ENCODE measurements around the gene NUDT4. TPM values are rescaled to one million over a fixed set of nuclear protein-coding genes. Genes with fewer than 3 reads are reported as not detected.
A peak's percentile ranks its signal among the peaks of the same experiment; 100 is the strongest.

NUDT4 gene
- total and polyA plus RNA-seq, 2 of the 13 experiments (the other 11 are each of a cell fraction or from before 2014, with no cell fraction given): 37.3 to 70.1 TPM

DNA sequence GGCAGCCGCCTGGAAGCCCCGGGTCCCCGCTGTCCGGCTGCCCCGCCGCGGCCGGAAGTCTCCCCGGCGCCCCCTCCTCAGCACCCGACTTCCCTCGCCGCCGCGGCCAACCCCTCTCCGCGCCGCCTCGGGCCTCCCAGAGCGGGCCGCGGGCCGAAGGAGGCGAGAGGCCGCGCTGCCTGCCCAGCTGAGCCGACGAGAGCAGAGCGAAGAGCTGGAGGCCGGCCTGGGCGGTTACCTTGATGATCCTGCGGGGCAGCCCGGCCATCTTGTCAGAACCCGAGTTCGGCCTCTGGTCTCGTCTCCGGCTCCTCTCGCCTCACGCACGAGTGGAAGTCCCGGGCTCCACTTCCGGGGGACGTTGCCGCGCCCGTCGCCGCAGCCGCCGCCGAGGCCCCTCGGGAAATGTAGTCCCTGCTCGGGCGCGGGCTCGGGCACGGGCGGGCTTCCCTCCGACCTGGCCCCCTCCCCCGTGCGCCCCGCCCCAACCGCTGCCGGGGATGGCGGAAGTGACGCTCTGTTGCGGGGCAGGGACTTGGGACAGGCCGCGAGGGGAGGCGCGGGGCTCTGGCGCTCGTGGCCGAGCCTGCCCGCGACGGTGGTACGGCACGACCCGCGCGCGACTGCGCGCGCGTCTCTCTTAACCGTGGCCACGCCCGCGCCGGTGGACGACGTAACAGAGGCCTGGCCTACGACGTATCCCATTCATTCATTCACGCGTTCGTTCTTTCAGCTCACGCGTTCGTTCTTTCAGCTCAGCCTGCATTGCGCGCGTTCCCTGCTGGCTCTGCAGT, 64.1 kb downstream of the NUDT4 start, which contains the start of gene UBE2N (continued):
- TF ChIP-seq ELF3 (CRISPR knock-in tag; IDR thresholded peaks at IDR 0.05): peak; percentile 68
- TF ChIP-seq, protein P1, sequence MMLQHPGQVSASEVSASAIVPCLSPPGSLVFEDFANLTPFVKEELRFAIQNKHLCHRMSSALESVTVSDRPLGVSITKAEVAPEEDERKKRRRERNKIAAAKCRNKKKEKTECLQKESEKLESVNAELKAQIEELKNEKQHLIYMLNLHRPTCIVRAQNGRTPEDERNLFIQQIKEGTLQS (CRISPR knock-in tag; IDR thresholded peaks at IDR 0.05): no peak
- peak; percentile 86; the same call in 1 of the 2 replicates for TF ChIP-seq BRCA1 (CRISPR knock-in tag; IDR thresholded peaks at IDR 0.05)
- TF ChIP-seq, protein P2, sequence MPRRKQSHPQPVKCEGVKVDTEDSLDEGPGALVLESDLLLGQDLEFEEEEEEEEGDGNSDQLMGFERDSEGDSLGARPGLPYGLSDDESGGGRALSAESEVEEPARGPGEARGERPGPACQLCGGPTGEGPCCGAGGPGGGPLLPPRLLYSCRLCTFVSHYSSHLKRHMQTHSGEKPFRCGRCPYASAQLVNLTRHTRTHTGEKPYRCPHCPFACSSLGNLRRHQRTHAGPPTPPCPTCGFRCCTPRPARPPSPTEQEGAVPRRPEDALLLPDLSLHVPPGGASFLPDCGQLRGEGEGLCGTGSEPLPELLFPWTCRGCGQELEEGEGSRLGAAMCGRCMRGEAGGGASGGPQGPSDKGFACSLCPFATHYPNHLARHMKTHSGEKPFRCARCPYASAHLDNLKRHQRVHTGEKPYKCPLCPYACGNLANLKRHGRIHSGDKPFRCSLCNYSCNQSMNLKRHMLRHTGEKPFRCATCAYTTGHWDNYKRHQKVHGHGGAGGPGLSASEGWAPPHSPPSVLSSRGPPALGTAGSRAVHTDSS (CRISPR knock-in tag; conservative IDR thresholded peaks at IDR 0.05): peak; percentile 96; the same call in 1 of the 2 replicates
- TF ChIP-seq EP300 (IDR thresholded peaks at IDR 0.05; ENCODE audit: low read depth in 2 of 2, low read length in 2 of 2): peak in 1 of 2 experiments; percentile 18; a peak in 2 of 4 replicates
- peak; percentile 29; the same call in 1 of the 2 replicates for TF ChIP-seq EP300 (CRISPR knock-in tag; IDR thresholded peaks at IDR 0.05; ENCODE audit: borderline replicate concordance)
- peak; percentile 19; the same call in 1 of the 2 replicates for TF ChIP-seq ZNF563 (CRISPR knock-in tag; IDR thresholded peaks at IDR 0.05)
- TF ChIP-seq, protein P3, sequence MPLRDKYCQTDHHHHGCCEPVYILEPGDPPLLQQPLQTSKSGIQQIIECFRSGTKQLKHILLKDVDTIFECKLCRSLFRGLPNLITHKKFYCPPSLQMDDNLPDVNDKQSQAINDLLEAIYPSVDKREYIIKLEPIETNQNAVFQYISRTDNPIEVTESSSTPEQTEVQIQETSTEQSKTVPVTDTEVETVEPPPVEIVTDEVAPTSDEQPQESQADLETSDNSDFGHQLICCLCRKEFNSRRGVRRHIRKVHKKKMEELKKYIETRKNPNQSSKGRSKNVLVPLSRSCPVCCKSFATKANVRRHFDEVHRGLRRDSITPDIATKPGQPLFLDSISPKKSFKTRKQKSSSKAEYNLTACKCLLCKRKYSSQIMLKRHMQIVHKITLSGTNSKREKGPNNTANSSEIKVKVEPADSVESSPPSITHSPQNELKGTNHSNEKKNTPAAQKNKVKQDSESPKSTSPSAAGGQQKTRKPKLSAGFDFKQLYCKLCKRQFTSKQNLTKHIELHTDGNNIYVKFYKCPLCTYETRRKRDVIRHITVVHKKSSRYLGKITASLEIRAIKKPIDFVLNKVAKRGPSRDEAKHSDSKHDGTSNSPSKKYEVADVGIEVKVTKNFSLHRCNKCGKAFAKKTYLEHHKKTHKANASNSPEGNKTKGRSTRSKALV (CRISPR knock-in tag; IDR thresholded peaks at IDR 0.05): peak; percentile 41; the same call in 1 of the 2 replicates
- TF ChIP-seq, protein P4, sequence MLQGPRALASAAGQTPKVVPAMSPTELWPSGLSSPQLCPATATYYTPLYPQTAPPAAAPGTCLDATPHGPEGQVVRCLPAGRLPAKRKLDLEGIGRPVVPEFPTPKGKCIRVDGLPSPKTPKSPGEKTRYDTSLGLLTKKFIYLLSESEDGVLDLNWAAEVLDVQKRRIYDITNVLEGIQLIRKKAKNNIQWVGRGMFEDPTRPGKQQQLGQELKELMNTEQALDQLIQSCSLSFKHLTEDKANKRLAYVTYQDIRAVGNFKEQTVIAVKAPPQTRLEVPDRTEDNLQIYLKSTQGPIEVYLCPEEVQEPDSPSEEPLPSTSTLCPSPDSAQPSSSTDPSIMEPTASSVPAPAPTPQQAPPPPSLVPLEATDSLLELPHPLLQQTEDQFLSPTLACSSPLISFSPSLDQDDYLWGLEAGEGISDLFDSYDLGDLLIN (CRISPR knock-in tag; IDR thresholded peaks at IDR 0.05; ENCODE audit: borderline replicate concordance): no peak
- no peak for TF ChIP-seq RELA (CRISPR knock-in tag; IDR thresholded peaks at IDR 0.05)
- TF ChIP-seq ZNF558 (CRISPR knock-in tag; IDR thresholded peaks at IDR 0.05; ENCODE audit: borderline replicate concordance): peak; percentile 73; the same call in 1 of the 2 replicates
- TF ChIP-seq ZNF317 (CRISPR knock-in tag; IDR thresholded peaks at IDR 0.05): no peak
- TF ChIP-seq NAIF1 (CRISPR knock-in tag; IDR thresholded peaks at IDR 0.05; ENCODE audit: borderline replicate concordance): no peak
- no peak; the same call in 1 of the 2 replicates for TF ChIP-seq GATA4 (IDR thresholded peaks at IDR 0.05; ENCODE audit: borderline replicate concordance, low read depth)
- TF ChIP-seq FOXK1 (CRISPR knock-in tag; IDR thresholded peaks at IDR 0.05; ENCODE audit: borderline replicate concordance, low read depth): peak; percentile 65; the same call in 1 of the 2 replicates
- 0 out of 2 replicates have a peak, but pooled peaks have one; percentile 58 for TF ChIP-seq ZNF839 (CRISPR knock-in tag; IDR thresholded peaks at IDR 0.05; ENCODE audit: borderline replicate concordance)
- TF ChIP-seq ZNF629 (CRISPR knock-in tag; conservative IDR thresholded peaks at IDR 0.05): 0 out of 2 replicates have a peak, but pooled peaks have one; percentile 40
- TF ChIP-seq ZNF101 (CRISPR knock-in tag; IDR thresholded peaks at IDR 0.05; ENCODE audit: borderline replicate concordance, low read depth): no peak
- TF ChIP-seq ZNF672 (CRISPR knock-in tag; IDR thresholded peaks at IDR 0.05): no peak
- TF ChIP-seq ZNF577 (CRISPR knock-in tag; IDR thresholded peaks at IDR 0.05; ENCODE audit: borderline replicate concordance, low read depth): no peak
- TF ChIP-seq ZZZ3 (CRISPR knock-in tag; IDR thresholded peaks at IDR 0.05; ENCODE audit: borderline replicate concordance): no peak
- no peak for TF ChIP-seq PCBP2 (optimal IDR thresholded peaks at IDR 0.05; ENCODE audit: low read depth, low read length, poor library complexity, severe bottlenecking)
- peak; percentile 36; the same call in 1 of the 2 replicates for TF ChIP-seq ZNF552 (CRISPR knock-in tag; IDR thresholded peaks at IDR 0.05; ENCODE audit: borderline replicate concordance)
- no peak for TF ChIP-seq SNAPC2 (CRISPR knock-in tag; IDR thresholded peaks at IDR 0.05)
- TF ChIP-seq NR2F6 (IDR thresholded peaks at IDR 0.05): no peak
- no peak; the same call in 1 of the 2 replicates for TF ChIP-seq NR2F6 (CRISPR knock-in tag; IDR thresholded peaks at IDR 0.05)

Data from HepG2 (cell line).